HepG2 (cell line): ENCODE measurements around the gene HDAC3. TPM values are rescaled to one million over a fixed set of nuclear protein-coding genes. Genes with fewer than 3 reads are reported as not detected.

Experiments
- ATAC-seq: fragments of 200-7000 bp; cut with Tn5 transposase; 3 replicates; pipeline ENCODE4 v1.9.1; 2020; ENCODE audit warnings: mild to moderate bottlenecking, moderate library complexity
- BruUV-seq: library from RNA; stranded (reverse); fragments of 400-500 nt; replicated peaks from 2 replicates; lab custom pipeline; 2021; lab: Mats Ljungman, UMichigan
- CTCF ChIA-PET: fragments of 300-600 bp; formaldehyde crosslinking; extraction: SDS; loops from one replicate; lab custom pipeline; 2021; ENCODE audit warnings: low total read pairs, inconsistent platforms, low intra/inter-chr PET ratio; lab: Yijun Ruan, JAX
- POLR2A ChIA-PET: fragments of 350-600 bp; sonication (Branson Sonifier 250); formaldehyde crosslinking; loops from one replicate; lab custom pipeline; 2020; ENCODE audit warnings: antibody characterized with exemption, inconsistent platforms; lab: Yijun Ruan, JAX
- DNase-seq: peaks from one replicate; pipeline ENCODE4 v3.0.0-alpha.2; 2015; ENCODE audit warnings: low spot score
- FAIRE-seq: peaks from 3 replicates; lab custom pipeline; 2011; peaks lifted over from hg19 to GRCh38; lab: Jason Lieb, UNC
- H2AFZ ChIP-seq: one replicate; pipeline ENCODE4 v1.6.1; 2011; ENCODE audit warnings: low read length, inconsistent platforms
- H3K27ac ChIP-seq: fragments of 300-600 bp; 3 replicates; pipeline ENCODE4 v1.8.0; 2011; ENCODE audit warnings: mixed run types, mild to moderate bottlenecking, mixed read lengths, low read length, inconsistent platforms; ENCODE audit not compliant: insufficient read depth; ENCODE audit errors: extremely low read length
- H3K27me3 ChIP-seq, 2 experiments: fragments of 200-600 bp in 1 of 2; 2 replicates in 1 of 2; 3 replicates in 1 of 2; pipeline versions ENCODE4 v1.6.0 to v1.8.0; 2011; ENCODE audit warnings: low read length in 2 of 2, mild to moderate bottlenecking in 2 of 2, moderate library complexity in 2 of 2, inconsistent platforms in 1 of 2; ENCODE audit not compliant: insufficient read depth in 2 of 2, control insufficient read depth in 1 of 2
- H3K36me3 ChIP-seq, 2 experiments: fragments of 200-600 bp in 1 of 2; replicated peaks in 1 of 2; 2 replicates in 1 of 2; 3 replicates in 1 of 2; pipeline versions ENCODE4 v1.5.1 to v1.8.0; 2011; ENCODE audit warnings: low read length in 2 of 2, inconsistent platforms in 1 of 2; ENCODE audit not compliant: insufficient read depth in 2 of 2, control insufficient read depth in 1 of 2
- H3K4me1 ChIP-seq: 2 replicates; pipeline ENCODE4 v1.5.1; 2012; ENCODE audit warnings: low read length, inconsistent platforms; ENCODE audit not compliant: insufficient read depth
- H3K4me2 ChIP-seq: 2 replicates; pipeline ENCODE4 v1.6.0; 2011; ENCODE audit warnings: low read depth, low read length, inconsistent platforms
- H3K4me3 ChIP-seq, 3 experiments: fragments of 200-600 bp in 1 of 3; sonication (generic), shearing (Covaris generic) in 1 of 3; replicated peaks in 1 of 3; 2 replicates each; pipeline ENCODE4 v1.5.1; 2011 to 2016; ENCODE audit warnings: low read length in 3 of 3, inconsistent platforms in 2 of 3, low read depth in 2 of 3, mild to moderate bottlenecking in 2 of 3, control low read depth in 1 of 3, mixed read lengths in 1 of 3; ENCODE audit not compliant: insufficient read depth in 1 of 3
- H3K79me2 ChIP-seq: one replicate; pipeline ENCODE4 v1.6.1; 2011; ENCODE audit warnings: low read length, inconsistent platforms; ENCODE audit not compliant: insufficient read depth
- H3K9ac ChIP-seq: 2 replicates; pipeline ENCODE4 v1.6.0; 2011; ENCODE audit warnings: mild to moderate bottlenecking, low read depth, low read length, inconsistent platforms; ENCODE audit not compliant: insufficient read depth
- H3K9me3 ChIP-seq: 2 replicates; pipeline ENCODE4 v1.5.1; 2012; ENCODE audit warnings: mild to moderate bottlenecking, low read length
- H4K20me1 ChIP-seq: 2 replicates; pipeline ENCODE4 v1.6.0; 2011; ENCODE audit warnings: inconsistent platforms, mild to moderate bottlenecking, low read length, moderate library complexity; ENCODE audit not compliant: insufficient read depth
- ARNT ChIP-seq: fragments of 450-650 bp; IDR thresholded peaks from 2 replicates; pipeline ENCODE4 v1.6.1; 2017
- GATAD1 ChIP-seq: IDR thresholded peaks from 2 replicates; pipeline ENCODE4 v1.6.1; 2016; ENCODE audit warnings: missing genetic modification reagents, missing compliant biosample characterization
- MLLT10 ChIP-seq: sonication (generic); formaldehyde crosslinking; IDR thresholded peaks from 2 replicates; pipeline ENCODE4 v1.4.0; 2020; ENCODE audit warnings: missing genetic modification reagents
- MZF1 ChIP-seq: sonication (generic); formaldehyde crosslinking; IDR thresholded peaks from 2 replicates; pipeline ENCODE4 v1.8.1; 2023; ENCODE audit warnings: mild to moderate bottlenecking, missing genetic modification reagents, borderline replicate concordance
- PHB2 ChIP-seq: fragments of 450-650 bp; IDR thresholded peaks from 2 replicates; pipeline ENCODE4 v1.6.1; 2018; ENCODE audit not compliant: partially characterized antibody
- RARA ChIP-seq: IDR thresholded peaks from 2 replicates; pipeline ENCODE4 v1.6.1; 2016; ENCODE audit warnings: missing genetic modification reagents, missing compliant biosample characterization
- THAP11 ChIP-seq: IDR thresholded peaks from 2 replicates; pipeline ENCODE4 v1.6.1; 2016; ENCODE audit warnings: missing biosample characterization, missing genetic modification reagents
- ZNF121 ChIP-seq: sonication (generic); formaldehyde crosslinking; IDR thresholded peaks from 2 replicates; pipeline ENCODE4 v1.5.0; 2020; ENCODE audit warnings: mild to moderate bottlenecking, missing genetic modification reagents
- ZNF30 ChIP-seq: sonication (generic); formaldehyde crosslinking; IDR thresholded peaks from 2 replicates; pipeline ENCODE4 v1.5.0; 2020; ENCODE audit warnings: mild to moderate bottlenecking, missing genetic modification reagents
- ZNF563 ChIP-seq: sonication (generic); formaldehyde crosslinking; IDR thresholded peaks from 2 replicates; pipeline ENCODE4 v1.8.0; 2022; ENCODE audit warnings: mild to moderate bottlenecking, moderate library complexity, missing genetic modification reagents
- ZNF589 ChIP-seq: sonication (generic); formaldehyde crosslinking; conservative IDR thresholded peaks from 2 replicates; pipeline ENCODE4 v1.8.0; 2022; ENCODE audit warnings: mild to moderate bottlenecking, moderate library complexity, missing genetic modification reagents
- ZNF850 ChIP-seq: sonication (generic); formaldehyde crosslinking; conservative IDR thresholded peaks from 2 replicates; pipeline ENCODE4 v1.9.0; 2021; ENCODE audit warnings: mild to moderate bottlenecking, missing genetic modification reagents
- WGBS: methylation state at CpG from one replicate; pipeline ENCODE4 v1.1.6; 2017; ENCODE audit warnings: low lambda C conversion rate; 5-methylcytosine and 5-hydroxymethylcytosine counted together
- in situ Hi-C: cut with HindIII; loops from 2 replicates; pipeline ENCODE4 v1.10.0; 2017; ENCODE audit warnings: low pct_unique_long_range_greater_than_20kb; ENCODE audit not compliant: extremely low pct_ligation_motif_present
- intact Hi-C: fragments of 100-400 bp; cut with micrococcal nuclease; formaldehyde crosslinking; loops from one replicate; pipeline ENCODE4 v1.10.0; 2022; ENCODE audit not compliant: unreplicated experiment
- polyA plus RNA-seq, 8 experiments: library from polyadenylated mRNA; depleted of rRNA in 3 of 8; stranded (reverse) in 7 of 8; unstranded in 1 of 8; fragments of >200 nt; fragmentation: Illumina TruSeq in 4 of 8; extraction: Trizol in 4 of 8; gene quantifications; 2 replicates each; pipeline versions ENCODE4 v1.2.1 to v1.2.3, GENCODE V29; 2011 to 2016; ENCODE audit warnings: low read depth in 4 of 8, missing spikeins in 1 of 8, mixed read lengths in 1 of 8; ENCODE audit not compliant: insufficient read depth in 1 of 8
- total RNA-seq, 5 experiments: library from RNA; depleted of rRNA; stranded (reverse); fragments of >200 nt; fragmentation: Illumina TruSeq; extraction: Trizol; gene quantifications; 2 replicates each; pipeline ENCODE4 v1.2.3, GENCODE V29; 2016; ENCODE audit warnings: low read depth in 1 of 5
- TF ChIP-seq, protein P1 (sequence below): IDR thresholded peaks from 2 replicates; pipeline ENCODE4 v1.6.1; 2018; ENCODE audit warnings: missing genetic modification reagents, mild to moderate bottlenecking, missing compliant biosample characterization

HDAC3 gene
- total and polyA plus RNA-seq, 2 of the 13 experiments (the other 11 are each of a cell fraction or from before 2014, with no cell fraction given) = 84.0 to 94.1 TPM

DNA sequence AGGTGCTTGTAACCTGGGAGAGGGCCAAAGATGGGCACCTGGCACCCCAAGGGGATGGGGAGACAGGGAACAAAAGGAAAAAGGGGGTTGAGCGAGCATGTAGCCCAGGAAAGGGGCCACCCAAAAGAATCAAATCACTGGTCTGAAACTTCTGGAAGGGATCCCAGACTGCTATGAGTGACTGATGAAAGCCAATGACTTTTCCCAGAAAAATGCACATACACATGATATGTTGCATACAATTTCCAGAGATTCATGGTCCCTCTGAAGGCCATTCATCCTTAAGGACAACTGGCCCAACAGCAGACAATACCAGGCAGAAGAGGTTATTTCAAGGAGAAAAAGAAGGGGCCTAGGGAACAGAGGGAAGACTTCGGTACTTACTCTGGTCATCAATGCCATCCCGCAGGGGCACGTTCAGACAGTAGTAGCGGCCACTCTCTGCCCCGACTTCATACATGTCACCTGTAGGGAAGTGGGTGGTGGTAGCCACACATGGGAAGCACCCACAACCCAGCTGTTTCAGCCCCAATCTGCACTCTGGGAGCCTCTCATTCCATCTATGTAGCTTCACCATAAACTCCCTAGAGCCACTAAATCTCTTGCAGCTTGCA, 8.4 kb downstream of the HDAC3 start (continued):
- TF ChIP-seq, protein P1, sequence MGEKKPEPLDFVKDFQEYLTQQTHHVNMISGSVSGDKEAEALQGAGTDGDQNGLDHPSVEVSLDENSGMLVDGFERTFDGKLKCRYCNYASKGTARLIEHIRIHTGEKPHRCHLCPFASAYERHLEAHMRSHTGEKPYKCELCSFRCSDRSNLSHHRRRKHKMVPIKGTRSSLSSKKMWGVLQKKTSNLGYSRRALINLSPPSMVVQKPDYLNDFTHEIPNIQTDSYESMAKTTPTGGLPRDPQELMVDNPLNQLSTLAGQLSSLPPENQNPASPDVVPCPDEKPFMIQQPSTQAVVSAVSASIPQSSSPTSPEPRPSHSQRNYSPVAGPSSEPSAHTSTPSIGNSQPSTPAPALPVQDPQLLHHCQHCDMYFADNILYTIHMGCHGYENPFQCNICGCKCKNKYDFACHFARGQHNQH (CRISPR knock-in tag) = no peak
- TF ChIP-seq THAP11 (CRISPR knock-in tag) = no peak
- no peak for TF ChIP-seq GATAD1 (CRISPR knock-in tag)
- no peak for TF ChIP-seq MZF1 (CRISPR knock-in tag)
- TF ChIP-seq PHB2 = no peak
- no peak for TF ChIP-seq ZNF850 (CRISPR knock-in tag)
- no peak for TF ChIP-seq ZNF563 (CRISPR knock-in tag)
- TF ChIP-seq ARNT = no peak
- TF ChIP-seq, all 625 proteins: peak for 0

DNA sequence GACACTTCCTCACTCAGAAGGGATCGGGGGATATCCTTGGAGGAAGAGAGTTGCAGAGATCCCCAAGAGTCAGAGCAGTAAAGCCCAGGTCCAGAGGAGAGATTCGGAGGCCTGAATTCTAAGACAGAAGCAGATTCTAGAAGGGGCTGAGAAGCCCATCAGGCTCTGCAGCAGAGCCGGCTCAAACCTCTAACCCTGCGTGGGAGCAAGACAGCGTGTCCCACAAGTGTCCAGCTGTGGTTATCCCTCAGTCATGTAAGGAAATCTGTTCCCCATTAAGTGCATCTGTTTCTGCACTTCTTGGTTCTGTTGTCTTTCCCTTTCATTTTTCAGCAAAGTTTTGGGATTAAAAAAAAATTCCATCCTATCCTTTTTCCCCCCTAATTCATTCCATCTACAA, 13.0 kb downstream of the HDAC3 start:
- FAIRE-seq (no peak), ATAC-seq (no peak), DNase-seq (no peak)
- Histone ChIP-seq H4K20me1 (no peaks in the 10 kb centered on the region), H3K79me2 (no peaks in the 10 kb centered on the region), H3K4me1 (peaks cover 12% of the 10 kb centered on the region), H3K4me2 (no peak overlapping the region), H3K36me3 (peaks cover 27 to 55% of the 10 kb centered on the region in 2 experiments), H3K27ac (no peak overlapping the region), H2AFZ (no peak overlapping the region), H3K9me3 (no peaks in the 10 kb centered on the region), H3K27me3 (no peaks in the 10 kb centered on the region), H3K9ac (no peak overlapping the region), H3K4me3 (no peak overlapping the region)
- BruUV-seq = no TSS peak
- 96% methylated on average over 5 of the region's 5 CpGs for WGBS
- intact Hi-C loops = no loop called here
- in situ Hi-C loops = no loop called here
- POLR2A ChIA-PET = no interaction called here
- CTCF ChIA-PET = no interaction called here
- TF ChIP-seq RARA (CRISPR knock-in tag) (no peak), ZNF30 (CRISPR knock-in tag) (no peak), ZNF121 (CRISPR knock-in tag) (no peak), MLLT10 (CRISPR knock-in tag) (no peak), ZNF589 (no peak)
